HEK293 (cell line): Measurements from ENCODE around the gene HLA-DQB2.

Source experiments
- CTCF ChIP-seq: fragments of 450-650 bp; formaldehyde crosslinking; IDR thresholded peaks from 2 replicates; pipeline ENCODE4 v1.5.1; 2016; ENCODE audit warnings: missing biosample characterization, missing genetic modification characterization
- ZBTB1 ChIP-seq: fragments of 450-650 bp; formaldehyde crosslinking; IDR thresholded peaks from 2 replicates; pipeline ENCODE4 v1.5.1; 2016; ENCODE audit warnings: missing biosample characterization, missing genetic modification characterization
- ZNF280D ChIP-seq: fragments of 450-650 bp; formaldehyde crosslinking; IDR thresholded peaks from 2 replicates; pipeline ENCODE4 v1.5.1; 2016; ENCODE audit warnings: missing biosample characterization, missing genetic modification characterization
- ZNF521 ChIP-seq: fragments of 450-650 bp; formaldehyde crosslinking; IDR thresholded peaks from 2 replicates; pipeline ENCODE4 v1.5.1; 2017; ENCODE audit warnings: missing biosample characterization, mild to moderate bottlenecking, missing genetic modification characterization

- no peak for TF ChIP-seq ZNF280D (tag by site-specific recombination)
- TF ChIP-seq ZNF521, result no peak
- no peak for TF ChIP-seq CTCF (tag by site-specific recombination)
- TF ChIP-seq ZBTB1 (tag by site-specific recombination), result no peak
Observed at GRCh38 chr6:32807020-32807580, 43.8 kb upstream of the HLA-DQB2 start.
